PC-3 (cell line): ENCODE results near the gene RERE. TPM values are rescaled to one million over a fixed set of nuclear protein-coding genes. Genes with fewer than 3 reads are reported as not detected.

ENCODE experiments used
- ATAC-seq: fragments of 200-7000 bp; cut with Tn5 transposase; 2 replicates; pipeline ENCODE4 v1.9.1; 2020; ENCODE audit warnings: mild to moderate bottlenecking, moderate library complexity
- BruUV-seq: library from RNA; stranded (reverse); fragments of 400-500 nt; replicated peaks from 2 replicates; lab custom pipeline; 2021; lab: Mats Ljungman, UMichigan
- CTCF ChIA-PET: fragments of 300-600 bp; sonication (Branson Sonifier 250); formaldehyde crosslinking; loops from one replicate; lab custom pipeline; 2022; ENCODE audit warnings: antibody characterized with exemption; lab: Charles Lee
- POLR2A ChIA-PET: fragments of 300-600 bp; sonication (Branson Sonifier 250); formaldehyde crosslinking; loops from one replicate; lab custom pipeline; 2022; ENCODE audit warnings: antibody characterized with exemption; ENCODE audit not compliant: unreplicated experiment; lab: Charles Lee
- DNase-seq: peaks from one replicate; pipeline ENCODE4 v3.0.0-alpha.2; 2015
- H2AFZ ChIP-seq: fragments of 300-600 bp; sonication (generic); 2 replicates; pipeline ENCODE4 v1.6.0; 2016; ENCODE audit warnings: antibody characterized with exemption, low read length
- H3F3A ChIP-seq: fragments of 300-600 bp; sonication (generic); one replicate; pipeline ENCODE4 v1.6.0; 2017; ENCODE audit warnings: antibody characterized with exemption, low read length, control low read depth, mild to moderate bottlenecking; ENCODE audit not compliant: unreplicated experiment
- H3K27ac ChIP-seq: fragments of 300-600 bp; sonication (generic); 2 replicates; pipeline ENCODE4 v1.5.1; 2016; ENCODE audit warnings: mild to moderate bottlenecking, low read length
- H3K27me3 ChIP-seq: fragments of 300-600 bp; sonication (generic); 2 replicates; pipeline ENCODE4 v1.6.1; 2016; ENCODE audit warnings: low read length, mixed read lengths
- H3K36me3 ChIP-seq: fragments of 300-600 bp; sonication (generic); 2 replicates; pipeline ENCODE4 v1.6.1; 2016; ENCODE audit warnings: low read depth, mixed run types, low read length, mixed read lengths
- H3K4me1 ChIP-seq: fragments of 300-600 bp; sonication (generic); 2 replicates; pipeline ENCODE4 v1.5.1; 2016; ENCODE audit warnings: low read length; ENCODE audit not compliant: insufficient read depth
- H3K4me2 ChIP-seq: fragments of 300-600 bp; sonication (generic); 2 replicates; pipeline ENCODE4 v1.6.0; 2016; ENCODE audit warnings: low read length
- H3K4me3 ChIP-seq: fragments of 300-600 bp; sonication (generic); 2 replicates; pipeline ENCODE4 v1.5.1; 2016; ENCODE audit warnings: mild to moderate bottlenecking, low read length, mixed read lengths
- H3K79me2 ChIP-seq: fragments of 300-600 bp; sonication (generic); 2 replicates; pipeline ENCODE4 v1.6.1; 2017; ENCODE audit warnings: low read length, mixed read lengths
- H3K9ac ChIP-seq: fragments of 300-600 bp; sonication (generic); 2 replicates; pipeline ENCODE4 v1.6.0; 2016; ENCODE audit warnings: mild to moderate bottlenecking, low read length
- H3K9me2 ChIP-seq: fragments of 300-600 bp; sonication (generic); replicated peaks from 2 replicates; pipeline ENCODE4 v1.6.1; 2016; ENCODE audit warnings: mixed run types, low read length, mixed read lengths
- H3K9me3 ChIP-seq: fragments of 300-600 bp; sonication (generic); 2 replicates; pipeline ENCODE4 v1.6.1; 2016; ENCODE audit warnings: low read length, mixed read lengths
- H4K20me1 ChIP-seq: fragments of 300-600 bp; sonication (generic); 2 replicates; pipeline ENCODE4 v1.6.1; 2016; ENCODE audit warnings: low read length, mixed read lengths
- CTCF ChIP-seq: fragments of 300-600 bp; sonication (generic); conservative IDR thresholded peaks from 2 replicates; pipeline ENCODE4 v1.5.1; 2017; ENCODE audit warnings: antibody characterized with exemption, low read depth, mild to moderate bottlenecking, low read length
- EZH2 ChIP-seq: fragments of 300-600 bp; sonication (generic); IDR thresholded peaks from one replicate; pipeline ENCODE4 v1.6.1; 2017; ENCODE audit warnings: antibody characterized with exemption, mild to moderate bottlenecking, low read length; ENCODE audit not compliant: unreplicated experiment
- EZH2phosphoT487 ChIP-seq: fragments of 300-600 bp; sonication (generic); IDR thresholded peaks from 2 replicates; pipeline ENCODE4 v1.6.1; 2018; ENCODE audit warnings: mild to moderate bottlenecking, antibody characterized with exemption, low read length, borderline replicate concordance
- intact Hi-C: fragments of 100-400 bp; cut with micrococcal nuclease; formaldehyde crosslinking; loops from 2 replicates; pipeline ENCODE4 v1.9.0; 2023
- total RNA-seq: library from RNA; depleted of rRNA; stranded (reverse); fragments of >200 nt; gene quantifications from 2 replicates; pipeline ENCODE4 v1.2.3, GENCODE V29; 2014

Gene RERE
- total RNA-seq, 1 experiment from 2014 or later: 24.2 TPM

- H3K79me2 ChIP-seq: peaks cover 33% of the 10 kb centered on the region
- CTCF ChIA-PET: no interaction called here
Observed at GRCh38 chr1:8382608-8383505, 434.6 kb downstream of the RERE start.

GRCh38 chr1:8382051-8382505 is 435.4 kb downstream of the RERE start:
- no peaks in the 10 kb centered on the region for H4K20me1 ChIP-seq
- no peak overlapping the region for H3K4me3 ChIP-seq
- ATAC-seq (no peak), DNase-seq (no peak)
- no peak overlapping the region for H3K9ac ChIP-seq
- CTCF ChIA-PET: interaction anchor here (0.5 kb wide), 1 partner anchor 407 kb away, joined by 5 read pairs; no protein-coding TSS in a partner anchor
- intact Hi-C loops: no loop called here
- no peak overlapping the region for H3K27ac ChIP-seq
- no peaks in the 10 kb centered on the region for H3K9me3 ChIP-seq
- BruUV-seq: no TSS peak
- no peaks in the 10 kb centered on the region for H3F3A ChIP-seq
- H3K4me1 ChIP-seq: 0 out of 2 replicates have a peak, but pooled peaks cover 4% of the 10 kb centered on the region
- H3K79me2 ChIP-seq: peaks cover 29% of the 10 kb centered on the region
- POLR2A ChIA-PET: no interaction called here
- H2AFZ ChIP-seq: no peak overlapping the region
- TF ChIP-seq EZH2 (no peak), CTCF (no peak), EZH2phosphoT487 (no peak)
- H3K36me3 ChIP-seq: peaks cover 9% of the 10 kb centered on the region; the same call in 1 of the 2 replicates
- H3K4me2 ChIP-seq: no peak overlapping the region
- H3K9me2 ChIP-seq: no peaks in the 10 kb centered on the region
- no peaks in the 10 kb centered on the region for H3K27me3 ChIP-seq

More at GRCh38 chr1:8382608-8383505, 434.6 kb downstream of the RERE start:
- H2AFZ ChIP-seq: no peak overlapping the region
- H3K4me1 ChIP-seq: 0 out of 2 replicates have a peak, but pooled peaks cover 4% of the 10 kb centered on the region
- H3K9me2 ChIP-seq: no peaks in the 10 kb centered on the region
- intact Hi-C loops: no loop called here
- TF ChIP-seq EZH2: no peak
- TF ChIP-seq EZH2phosphoT487: no peak
- no peak for TF ChIP-seq CTCF
- DNase-seq (no peak), ATAC-seq (no peak)
- no peaks in the 10 kb centered on the region for H3F3A ChIP-seq
- POLR2A ChIA-PET: no interaction called here
- H3K36me3 ChIP-seq: peaks cover 9% of the 10 kb centered on the region; the same call in 1 of the 2 replicates
- no TSS peak for BruUV-seq
- H4K20me1 ChIP-seq: no peaks in the 10 kb centered on the region
- H3K9ac ChIP-seq: no peak overlapping the region
- H3K4me3 ChIP-seq: no peak overlapping the region
- no peak overlapping the region for H3K27ac ChIP-seq
- no peak overlapping the region for H3K4me2 ChIP-seq
- H3K9me3 ChIP-seq: no peaks in the 10 kb centered on the region
- H3K27me3 ChIP-seq: no peaks in the 10 kb centered on the region
